GM18909 (cell line): ENCODE results near the gene HNF4A.
"Not testable (repeated sequence)": the region's sequence is repeated elsewhere in the genome, so short reads cannot be mapped to it uniquely, and the experiment has no call there.

Experiments
- ATAC-seq: cut with Tn5 transposase; IDR thresholded peaks from one replicate; pipeline ENCODE4 v1.9.1; 2021; ENCODE audit warnings: mild to moderate bottlenecking; ENCODE audit not compliant: unreplicated experiment, poor library complexity

The HNF4A gene

GRCh38 chr20:44344723-44345122 lies 10.8 kb upstream of the HNF4A start:
- no peak for ATAC-seq

- no peak for ATAC-seq
Measured at GRCh38 chr20:44345147-44345546, 10.4 kb upstream of the HNF4A start.

- not testable (repeated sequence) for ATAC-seq
Measured at GRCh38 chr20:44345941-44346340, 9.6 kb upstream of the HNF4A start.

GRCh38 chr20:44348168-44348659 lies 7.3 kb upstream of the HNF4A start:
- no peak for ATAC-seq

- no peak for ATAC-seq
Measured at GRCh38 chr20:44349349-44349748, 6.2 kb upstream of the HNF4A start.

GRCh38 chr20:44350567-44350966 lies 4.9 kb upstream of the HNF4A start:
- ATAC-seq = no peak

- ATAC-seq = no peak
Measured at GRCh38 chr20:44354979-44355497, 461 bp upstream of the HNF4A start.

GRCh38 chr20:44356353-44356723 lies 839 bp downstream of the HNF4A start:
- ATAC-seq = no peak

- no peak for ATAC-seq
Measured at GRCh38 chr20:44357020-44357419, 1.5 kb downstream of the HNF4A start.

- no peak for ATAC-seq
Measured at GRCh38 chr20:44357555-44358125, 2.1 kb downstream of the HNF4A start.

- ATAC-seq = no peak
Measured at GRCh38 chr20:44358776-44359175, 3.3 kb downstream of the HNF4A start.

GRCh38 chr20:44360221-44360620 lies 4.7 kb downstream of the HNF4A start:
- no peak for ATAC-seq

GRCh38 chr20:44361021-44361420 lies 5.5 kb downstream of the HNF4A start:
- no peak for ATAC-seq

- ATAC-seq = no peak
Measured at GRCh38 chr20:44362466-44362940, 7.0 kb downstream of the HNF4A start.

- no peak for ATAC-seq
Measured at GRCh38 chr20:44364068-44364467, 8.6 kb downstream of the HNF4A start.

- no peak for ATAC-seq
Measured at GRCh38 chr20:44364780-44365179, 9.3 kb downstream of the HNF4A start.

GRCh38 chr20:44367746-44368145 lies 12.2 kb downstream of the HNF4A start:
- no peak for ATAC-seq

GRCh38 chr20:44370639-44371218 lies 15.2 kb downstream of the HNF4A start:
- no peak for ATAC-seq

GRCh38 chr20:44382641-44383040 lies 27.1 kb downstream of the HNF4A start:
- no peak for ATAC-seq

GRCh38 chr20:44384423-44385027 lies 29.0 kb downstream of the HNF4A start:
- ATAC-seq = no peak

- no peak for ATAC-seq
Measured at GRCh38 chr20:44388466-44389023, 33.0 kb downstream of the HNF4A start.
